ENCODE results near the gene SPINK9. TPM values are rescaled to one million over a fixed set of nuclear protein-coding genes. Genes with fewer than 3 reads are reported as not detected.
"Not testable (repeated sequence)": the region's sequence is repeated elsewhere in the genome, so short reads cannot be mapped to it uniquely, and the experiment has no call there.

SPINK9 gene
- total RNA-seq, 1 experiment from 2014 or later = not detected

GRCh38 chr5:148314731-148315130, 20.6 kb upstream of the SPINK9 start:
- POLR2A ChIA-PET = no interaction called here
- DNase-seq = no peak
- no peak for TF ChIP-seq CTCF (IDR thresholded peaks at IDR 0.05; ENCODE audit: insufficient read depth in 1 of 2, low read depth in 1 of 2, low read length in 1 of 2, severe bottlenecking in 1 of 2, unreplicated experiment in 1 of 2)
- Histone ChIP-seq H3K9me3 (no peaks in the 10 kb centered on the region; the same call in 1 of the 2 replicates), H3K36me3 (ENCODE audit: control insufficient read depth, insufficient read depth, low read length) (no peaks in the 10 kb centered on the region), H3K27me3 (replicated peaks; ENCODE audit: control insufficient read depth, insufficient read depth, low read length) (no peaks in the 10 kb centered on the region), H3K4me1 (no peaks in the 10 kb centered on the region), H3K4me3 (ENCODE audit: low read depth, low read length) (no peak overlapping the region)
- Mint-ChIP-seq H3K9me3 (ENCODE audit: unreplicated experiment) (peaks cover 4% of the 10 kb centered on the region), H3K4me3 (ENCODE audit: unreplicated experiment) (no peak overlapping the region), H3K27me3 (ENCODE audit: insufficient read depth, unreplicated experiment) (peaks cover 2% of the 10 kb centered on the region), H3K27ac (ENCODE audit: unreplicated experiment) (no peak overlapping the region), H3K36me3 (ENCODE audit: insufficient read depth, unreplicated experiment) (no peaks in the 10 kb centered on the region), H3K4me1 (ENCODE audit: low read depth, unreplicated experiment) (no peaks in the 10 kb centered on the region)
- intact Hi-C loops (cut with micrococcal nuclease; ENCODE audit: unreplicated experiment) = loop anchor here (2.0 kb wide), 1 partner anchor 60 kb away; no protein-coding TSS in a partner anchor
- CTCF ChIA-PET = interaction anchor here (1.0 to 1.5 kb wide), 3 partner anchors 24 to 416 kb away, joined by 5 to 6 read pairs (median 5); no protein-coding TSS in a partner anchor
- BruUV-seq (replicated peaks) = no TSS peak

- DNase-seq; H3K4me1 Mint-ChIP-seq (ENCODE audit: low read depth, unreplicated experiment); H3K4me3 Mint-ChIP-seq (ENCODE audit: unreplicated experiment); BruUV-seq (replicated peaks); H3K27me3 Mint-ChIP-seq (ENCODE audit: insufficient read depth, unreplicated experiment); H3K4me1 ChIP-seq; intact Hi-C loops (cut with micrococcal nuclease; ENCODE audit: unreplicated experiment); H3K9me3 Mint-ChIP-seq (ENCODE audit: unreplicated experiment); POLR2A ChIA-PET; H3K36me3 ChIP-seq (ENCODE audit: control insufficient read depth, insufficient read depth, low read length); H3K36me3 Mint-ChIP-seq (ENCODE audit: insufficient read depth, unreplicated experiment); H3K27ac Mint-ChIP-seq (ENCODE audit: unreplicated experiment); CTCF ChIA-PET; H3K27me3 ChIP-seq (replicated peaks; ENCODE audit: control insufficient read depth, insufficient read depth, low read length); H3K9me3 ChIP-seq; H3K4me3 ChIP-seq (ENCODE audit: low read depth, low read length): not testable (repeated sequence)
These were observed 15.1 kb upstream of the SPINK9 start for GRCh38 chr5:148320011-148320963.

GRCh38 chr5:148333262-148333849, 2.0 kb upstream of the SPINK9 start:
- Mint-ChIP-seq H3K27ac (ENCODE audit: unreplicated experiment) (no peak overlapping the region), H3K27me3 (ENCODE audit: insufficient read depth, unreplicated experiment) (peaks cover 11% of the 10 kb centered on the region), H3K4me1 (ENCODE audit: low read depth, unreplicated experiment) (no peaks in the 10 kb centered on the region), H3K9me3 (ENCODE audit: unreplicated experiment) (peaks cover 11% of the 10 kb centered on the region), H3K4me3 (ENCODE audit: unreplicated experiment) (no peak overlapping the region), H3K36me3 (ENCODE audit: insufficient read depth, unreplicated experiment) (no peaks in the 10 kb centered on the region)
- BruUV-seq (replicated peaks) = no TSS peak
- H3K9me3 ChIP-seq = no peaks in the 10 kb centered on the region
- no peaks in the 10 kb centered on the region for H3K27me3 ChIP-seq (replicated peaks; ENCODE audit: control insufficient read depth, insufficient read depth, low read length)
- intact Hi-C loops (cut with micrococcal nuclease; ENCODE audit: unreplicated experiment) = no loop called here
- DNase-seq = no peak
- ChIA-PET CTCF (no interaction called here), POLR2A (no interaction called here)
- no peaks in the 10 kb centered on the region for H3K4me1 ChIP-seq
- no peaks in the 10 kb centered on the region for H3K36me3 ChIP-seq (ENCODE audit: control insufficient read depth, insufficient read depth, low read length)
- no peak overlapping the region for H3K4me3 ChIP-seq (ENCODE audit: low read depth, low read length)
- no peak for TF ChIP-seq CTCF (IDR thresholded peaks at IDR 0.05; ENCODE audit: insufficient read depth in 1 of 2, low read depth in 1 of 2, low read length in 1 of 2, severe bottlenecking in 1 of 2, unreplicated experiment in 1 of 2)
